ENCODE results near the gene LDB2.

GRCh38 chr4:16677001-16677944, 221.2 kb downstream of the LDB2 start:
- TF ChIP-seq CTCF (IDR thresholded peaks at IDR 0.05) (no peak), POLR2A (IDR thresholded peaks at IDR 0.05) (no peak)

Data from breast epithelium (tissue), 3 donors.